DND-41 (cell line): ENCODE results near the gene ACSL3.

ENCODE experiments used
- EZH2 ChIP-seq: IDR thresholded peaks from 3 replicates; pipeline ENCODE4 v1.6.1; 2012; ENCODE audit warnings: borderline replicate concordance, low read depth, mild to moderate bottlenecking, moderate library complexity, low read length, inconsistent platforms; ENCODE audit not compliant: severe bottlenecking
- TF ChIP-seq, protein P1 (sequence below): IDR thresholded peaks from 2 replicates; pipeline ENCODE4 v1.5.1; 2012; ENCODE audit warnings: borderline replicate concordance, low read length, moderate library complexity, mild to moderate bottlenecking; ENCODE audit not compliant: poor library complexity, severe bottlenecking; ENCODE audit errors: extremely low read depth

DNA sequence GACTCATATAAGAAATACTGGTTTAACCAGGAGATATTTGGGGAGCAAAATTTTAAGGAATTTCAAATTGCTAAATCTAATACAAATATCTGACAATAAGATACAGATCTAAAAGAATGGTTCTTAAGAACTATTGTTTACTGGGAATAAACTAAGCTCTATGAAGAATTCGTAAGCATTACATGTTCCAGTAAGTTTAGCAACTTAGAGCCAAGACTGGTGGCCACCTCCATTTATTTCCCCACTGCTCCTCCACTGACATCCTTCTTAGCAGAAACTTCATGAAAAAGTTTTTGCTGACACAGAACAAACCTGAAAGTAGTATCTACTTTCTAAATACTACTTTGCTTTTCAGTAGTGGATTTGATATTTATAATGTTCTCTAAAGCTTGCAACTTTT, 83.0 kb downstream of the ACSL3 start:
- TF ChIP-seq, protein P1, sequence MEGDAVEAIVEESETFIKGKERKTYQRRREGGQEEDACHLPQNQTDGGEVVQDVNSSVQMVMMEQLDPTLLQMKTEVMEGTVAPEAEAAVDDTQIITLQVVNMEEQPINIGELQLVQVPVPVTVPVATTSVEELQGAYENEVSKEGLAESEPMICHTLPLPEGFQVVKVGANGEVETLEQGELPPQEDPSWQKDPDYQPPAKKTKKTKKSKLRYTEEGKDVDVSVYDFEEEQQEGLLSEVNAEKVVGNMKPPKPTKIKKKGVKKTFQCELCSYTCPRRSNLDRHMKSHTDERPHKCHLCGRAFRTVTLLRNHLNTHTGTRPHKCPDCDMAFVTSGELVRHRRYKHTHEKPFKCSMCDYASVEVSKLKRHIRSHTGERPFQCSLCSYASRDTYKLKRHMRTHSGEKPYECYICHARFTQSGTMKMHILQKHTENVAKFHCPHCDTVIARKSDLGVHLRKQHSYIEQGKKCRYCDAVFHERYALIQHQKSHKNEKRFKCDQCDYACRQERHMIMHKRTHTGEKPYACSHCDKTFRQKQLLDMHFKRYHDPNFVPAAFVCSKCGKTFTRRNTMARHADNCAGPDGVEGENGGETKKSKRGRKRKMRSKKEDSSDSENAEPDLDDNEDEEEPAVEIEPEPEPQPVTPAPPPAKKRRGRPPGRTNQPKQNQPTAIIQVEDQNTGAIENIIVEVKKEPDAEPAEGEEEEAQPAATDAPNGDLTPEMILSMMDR: no peak
- TF ChIP-seq EZH2: no peak
